ENCODE results near the gene ISG20L2. TPM values are rescaled to one million over a fixed set of nuclear protein-coding genes. Genes with fewer than 3 reads are reported as not detected.
"Not testable (repeated sequence)": the region's sequence is repeated elsewhere in the genome, so short reads cannot be mapped to it uniquely, and the experiment has no call there.

ISG20L2 gene
- total and polyA plus RNA-seq, 3 donors from 2014 or later: 60.9 to 223 (median 150) TPM

- DNase-seq: no peak
- Histone ChIP-seq H3K4me1 (no peaks in the 10 kb centered on the region), H3K27me3 (no peaks in the 10 kb centered on the region), H3K4me3 (no peak overlapping the region), H3K36me3 (ENCODE audit: low read depth, missing control alignments) (no peaks in the 10 kb centered on the region), H3K9me3 (no peaks in the 10 kb centered on the region), H3K27ac (no peak overlapping the region)
- TF ChIP-seq CTCF (IDR thresholded peaks at IDR 0.05) (no peak), POLR2A (IDR thresholded peaks at IDR 0.05) (no peak)
- WGBS, 2 donors: 77 to 86% methylated on average over 4 of the region's 4 CpGs
- intact Hi-C loops (cut with DNase I; ENCODE audit: low total_unique reads): no loop called here
These were observed 32.2 kb upstream of the ISG20L2 start for GRCh38 chr1:156760796-156761104.

GRCh38 chr1:156760092-156760795 is 31.7 kb upstream of the ISG20L2 start:
- intact Hi-C loops (cut with DNase I; ENCODE audit: low total_unique reads): no loop called here
- H3K27ac ChIP-seq: no peak overlapping the region
- H3K4me3 ChIP-seq: no peak overlapping the region
- H3K4me1 ChIP-seq: no peaks in the 10 kb centered on the region
- no peaks in the 10 kb centered on the region for H3K36me3 ChIP-seq (ENCODE audit: low read depth, missing control alignments)
- no peaks in the 10 kb centered on the region for H3K9me3 ChIP-seq
- WGBS, 2 donors: 60 to 73% methylated on average over 3 to 6 of the region's 6 CpGs
- H3K27me3 ChIP-seq: no peaks in the 10 kb centered on the region
- TF ChIP-seq POLR2A (IDR thresholded peaks at IDR 0.05) (no peak), CTCF (IDR thresholded peaks at IDR 0.05) (no peak)
- DNase-seq: no peak

- H3K27me3 ChIP-seq; H3K9me3 ChIP-seq; H3K4me3 ChIP-seq; H3K36me3 ChIP-seq (ENCODE audit: low read depth, missing control alignments); intact Hi-C loops (cut with DNase I; ENCODE audit: low total_unique reads); DNase-seq; H3K4me1 ChIP-seq; H3K27ac ChIP-seq: not testable (repeated sequence)
- 94 to 95% methylated on average over 10 of the region's 10 CpGs for WGBS, 2 donors
These were observed 29.1 kb upstream of the ISG20L2 start for GRCh38 chr1:156757572-156758253.

GRCh38 chr1:156756355-156756754 is 27.8 kb upstream of the ISG20L2 start:
- Histone ChIP-seq H3K4me3 (no peak overlapping the region), H3K9me3 (no peaks in the 10 kb centered on the region), H3K36me3 (ENCODE audit: low read depth, missing control alignments) (no peaks in the 10 kb centered on the region), H3K27ac (no peak overlapping the region), H3K4me1 (peaks cover 10% of the 10 kb centered on the region), H3K27me3 (no peaks in the 10 kb centered on the region)
- intact Hi-C loops (cut with DNase I; ENCODE audit: low total_unique reads): no loop called here
- WGBS, 2 donors: 98 to 100% methylated on average over 1 of the region's 1 CpG
- DNase-seq: no peak
- TF ChIP-seq POLR2A (IDR thresholded peaks at IDR 0.05) (no peak), CTCF (IDR thresholded peaks at IDR 0.05) (no peak)

GRCh38 chr1:156755527-156755950 is 27.0 kb upstream of the ISG20L2 start:
- 63 to 77% methylated on average over 5 of the region's 5 CpGs for WGBS, 2 donors
- Histone ChIP-seq H3K9me3 (no peaks in the 10 kb centered on the region), H3K27me3 (no peaks in the 10 kb centered on the region), H3K27ac (no peak overlapping the region), H3K36me3 (ENCODE audit: low read depth, missing control alignments) (no peaks in the 10 kb centered on the region), H3K4me3 (no peak overlapping the region), H3K4me1 (peaks cover 10% of the 10 kb centered on the region)
- no peak for TF ChIP-seq POLR2A (IDR thresholded peaks at IDR 0.05)
- TF ChIP-seq CTCF (IDR thresholded peaks at IDR 0.05): no peak
- intact Hi-C loops (cut with DNase I; ENCODE audit: low total_unique reads): no loop called here
- no peak for DNase-seq
